HepG2 (cell line): Measurements from ENCODE around the gene HINT2. TPM values are rescaled to one million over a fixed set of nuclear protein-coding genes. Genes with fewer than 3 reads are reported as not detected.

Experiments used
- ATAC-seq: fragments of 200-7000 bp; cut with Tn5 transposase; 3 replicates; pipeline ENCODE4 v1.9.1; 2020; ENCODE audit warnings: mild to moderate bottlenecking, moderate library complexity
- BruUV-seq: library from RNA; stranded (reverse); fragments of 400-500 nt; replicated peaks from 2 replicates; lab custom pipeline; 2021; lab: Mats Ljungman, UMichigan
- CTCF ChIA-PET: fragments of 300-600 bp; formaldehyde crosslinking; extraction: SDS; loops from one replicate; lab custom pipeline; 2021; ENCODE audit warnings: low total read pairs, inconsistent platforms, low intra/inter-chr PET ratio; lab: Yijun Ruan, JAX
- POLR2A ChIA-PET: fragments of 350-600 bp; sonication (Branson Sonifier 250); formaldehyde crosslinking; loops from one replicate; lab custom pipeline; 2020; ENCODE audit warnings: antibody characterized with exemption, inconsistent platforms; lab: Yijun Ruan, JAX
- DNase-seq: peaks from one replicate; pipeline ENCODE4 v3.0.0-alpha.2; 2015; ENCODE audit warnings: low spot score
- FAIRE-seq: peaks from 3 replicates; lab custom pipeline; 2011; peaks lifted over from hg19 to GRCh38; lab: Jason Lieb, UNC
- H2AFZ ChIP-seq: one replicate; pipeline ENCODE4 v1.6.1; 2011; ENCODE audit warnings: low read length, inconsistent platforms
- H3K27ac ChIP-seq: fragments of 300-600 bp; 3 replicates; pipeline ENCODE4 v1.8.0; 2011; ENCODE audit warnings: mixed run types, mild to moderate bottlenecking, mixed read lengths, low read length, inconsistent platforms; ENCODE audit not compliant: insufficient read depth; ENCODE audit errors: extremely low read length
- H3K27me3 ChIP-seq, 2 experiments: fragments of 200-600 bp in 1 of 2; 2 replicates in 1 of 2; 3 replicates in 1 of 2; pipeline versions ENCODE4 v1.6.0 to v1.8.0; 2011; ENCODE audit warnings: low read length in 2 of 2, mild to moderate bottlenecking in 2 of 2, moderate library complexity in 2 of 2, inconsistent platforms in 1 of 2; ENCODE audit not compliant: insufficient read depth in 2 of 2, control insufficient read depth in 1 of 2
- H3K36me3 ChIP-seq, 2 experiments: fragments of 200-600 bp in 1 of 2; replicated peaks in 1 of 2; 2 replicates in 1 of 2; 3 replicates in 1 of 2; pipeline versions ENCODE4 v1.5.1 to v1.8.0; 2011; ENCODE audit warnings: low read length in 2 of 2, inconsistent platforms in 1 of 2; ENCODE audit not compliant: insufficient read depth in 2 of 2, control insufficient read depth in 1 of 2
- H3K4me1 ChIP-seq: 2 replicates; pipeline ENCODE4 v1.5.1; 2012; ENCODE audit warnings: low read length, inconsistent platforms; ENCODE audit not compliant: insufficient read depth
- H3K4me2 ChIP-seq: 2 replicates; pipeline ENCODE4 v1.6.0; 2011; ENCODE audit warnings: low read depth, low read length, inconsistent platforms
- H3K4me3 ChIP-seq, 3 experiments: fragments of 200-600 bp in 1 of 3; sonication (generic), shearing (Covaris generic) in 1 of 3; replicated peaks in 1 of 3; 2 replicates each; pipeline ENCODE4 v1.5.1; 2011 to 2016; ENCODE audit warnings: low read length in 3 of 3, inconsistent platforms in 2 of 3, low read depth in 2 of 3, mild to moderate bottlenecking in 2 of 3, control low read depth in 1 of 3, mixed read lengths in 1 of 3; ENCODE audit not compliant: insufficient read depth in 1 of 3
- H3K79me2 ChIP-seq: one replicate; pipeline ENCODE4 v1.6.1; 2011; ENCODE audit warnings: low read length, inconsistent platforms; ENCODE audit not compliant: insufficient read depth
- H3K9ac ChIP-seq: 2 replicates; pipeline ENCODE4 v1.6.0; 2011; ENCODE audit warnings: mild to moderate bottlenecking, low read depth, low read length, inconsistent platforms; ENCODE audit not compliant: insufficient read depth
- H3K9me3 ChIP-seq: 2 replicates; pipeline ENCODE4 v1.5.1; 2012; ENCODE audit warnings: mild to moderate bottlenecking, low read length
- H4K20me1 ChIP-seq: 2 replicates; pipeline ENCODE4 v1.6.0; 2011; ENCODE audit warnings: inconsistent platforms, mild to moderate bottlenecking, low read length, moderate library complexity; ENCODE audit not compliant: insufficient read depth
- EP300 ChIP-seq, 3 experiments: sonication (generic) in 1 of 3; formaldehyde crosslinking in 1 of 3; IDR thresholded peaks; 2 replicates each; pipeline versions ENCODE4 v1.5.1 to v1.6.1; 2011 to 2020; ENCODE audit warnings: low read depth in 2 of 3, low read length in 2 of 3, borderline replicate concordance in 1 of 3, improper control_type of control experiment in 1 of 3, mild to moderate bottlenecking in 1 of 3, missing genetic modification reagents in 1 of 3, moderate library complexity in 1 of 3
- FOXP4 ChIP-seq: sonication (generic); formaldehyde crosslinking; IDR thresholded peaks from 2 replicates; pipeline ENCODE4 v1.4.0; 2020; ENCODE audit warnings: missing genetic modification reagents
- HNF1A ChIP-seq, 2 experiments: sonication (generic) in 1 of 2; formaldehyde crosslinking in 1 of 2; IDR thresholded peaks; 2 replicates each; pipeline versions ENCODE4 v1.4.0 to v1.6.1; 2016 to 2020; ENCODE audit warnings: borderline replicate concordance in 1 of 2, low read depth in 1 of 2, mild to moderate bottlenecking in 1 of 2, missing genetic modification reagents in 1 of 2
- HOXA5 ChIP-seq: sonication (generic); formaldehyde crosslinking; IDR thresholded peaks from 2 replicates; pipeline ENCODE4 v1.4.0; 2020; ENCODE audit warnings: missing genetic modification reagents
- IRF1 ChIP-seq: sonication (generic); formaldehyde crosslinking; IDR thresholded peaks from 2 replicates; pipeline ENCODE4 v1.4.0; 2020; ENCODE audit warnings: low read depth, mild to moderate bottlenecking, missing genetic modification reagents
- KDM5A ChIP-seq: fragments of 200-600 bp; sonication (generic); IDR thresholded peaks from 2 replicates; pipeline ENCODE4 v1.7.0; 2018; ENCODE audit warnings: antibody characterized with exemption, mild to moderate bottlenecking, low read length, borderline replicate concordance
- MXI1 ChIP-seq: IDR thresholded peaks from 3 replicates; pipeline ENCODE4 v1.6.1; 2012; ENCODE audit warnings: low read depth, low read length, inconsistent platforms, borderline replicate concordance
- PCBP2 ChIP-seq: fragments of 200-400 bp; formaldehyde crosslinking; optimal IDR thresholded peaks from 2 replicates; pipeline ENCODE3; 2018; ENCODE audit warnings: low read length, low read depth; ENCODE audit not compliant: poor library complexity, severe bottlenecking
- PHF20 ChIP-seq: sonication (generic); formaldehyde crosslinking; IDR thresholded peaks from 2 replicates; pipeline ENCODE4 v1.5.0; 2020; ENCODE audit warnings: mild to moderate bottlenecking, missing genetic modification reagents
- RBM22 ChIP-seq: fragments of 200-400 bp; formaldehyde crosslinking; optimal IDR thresholded peaks from 2 replicates; pipeline ENCODE3; 2017; ENCODE audit warnings: mild to moderate bottlenecking, low read length, moderate library complexity
- SKI ChIP-seq: fragments of 450-650 bp; IDR thresholded peaks from one replicate; pipeline ENCODE4 v1.6.1; 2018; ENCODE audit warnings: mild to moderate bottlenecking; ENCODE audit not compliant: partially characterized antibody
- YEATS4 ChIP-seq: sonication (generic); formaldehyde crosslinking; IDR thresholded peaks from 2 replicates; pipeline ENCODE4 v1.4.0; 2020; ENCODE audit warnings: missing genetic modification reagents, borderline replicate concordance
- ZFYVE20 ChIP-seq: sonication (generic); formaldehyde crosslinking; IDR thresholded peaks from 2 replicates; pipeline ENCODE4 v1.8.0; 2023; ENCODE audit warnings: low read depth, mild to moderate bottlenecking, moderate library complexity, missing genetic modification reagents, borderline replicate concordance
- ZNF124 ChIP-seq: sonication (generic); formaldehyde crosslinking; IDR thresholded peaks from 2 replicates; pipeline ENCODE4 v1.4.0; 2020; ENCODE audit warnings: missing genetic modification reagents
- ZNF331 ChIP-seq: sonication (generic); formaldehyde crosslinking; IDR thresholded peaks from 2 replicates; pipeline ENCODE4 v1.4.0; 2020; ENCODE audit warnings: missing genetic modification reagents
- ZNF343 ChIP-seq: sonication (generic); formaldehyde crosslinking; IDR thresholded peaks from 2 replicates; pipeline ENCODE4 v1.4.0; 2020; ENCODE audit warnings: mild to moderate bottlenecking, missing genetic modification reagents
- ZNF605 ChIP-seq: sonication (generic); formaldehyde crosslinking; IDR thresholded peaks from 2 replicates; pipeline ENCODE4 v1.8.0; 2022; ENCODE audit warnings: mild to moderate bottlenecking, missing genetic modification reagents
- ZNF7 ChIP-seq: IDR thresholded peaks from 2 replicates; pipeline ENCODE4 v1.6.1; 2016; ENCODE audit warnings: missing biosample characterization, missing genetic modification reagents
- WGBS: methylation state at CpG from one replicate; pipeline ENCODE4 v1.1.6; 2017; ENCODE audit warnings: low lambda C conversion rate; 5-methylcytosine and 5-hydroxymethylcytosine counted together
- in situ Hi-C: cut with HindIII; loops from 2 replicates; pipeline ENCODE4 v1.10.0; 2017; ENCODE audit warnings: low pct_unique_long_range_greater_than_20kb; ENCODE audit not compliant: extremely low pct_ligation_motif_present
- intact Hi-C: fragments of 100-400 bp; cut with micrococcal nuclease; formaldehyde crosslinking; loops from one replicate; pipeline ENCODE4 v1.10.0; 2022; ENCODE audit not compliant: unreplicated experiment
- polyA plus RNA-seq, 8 experiments: library from polyadenylated mRNA; depleted of rRNA in 3 of 8; stranded (reverse) in 7 of 8; unstranded in 1 of 8; fragments of >200 nt; fragmentation: Illumina TruSeq in 4 of 8; extraction: Trizol in 4 of 8; gene quantifications; 2 replicates each; pipeline versions ENCODE4 v1.2.1 to v1.2.3, GENCODE V29; 2011 to 2016; ENCODE audit warnings: low read depth in 4 of 8, missing spikeins in 1 of 8, mixed read lengths in 1 of 8; ENCODE audit not compliant: insufficient read depth in 1 of 8
- total RNA-seq, 5 experiments: library from RNA; depleted of rRNA; stranded (reverse); fragments of >200 nt; fragmentation: Illumina TruSeq; extraction: Trizol; gene quantifications; 2 replicates each; pipeline ENCODE4 v1.2.3, GENCODE V29; 2016; ENCODE audit warnings: low read depth in 1 of 5

HINT2 gene
- total and polyA plus RNA-seq, 2 of the 13 experiments (the other 11 are each of a cell fraction or from before 2014, with no cell fraction given) = 37.9 to 56.2 TPM

- Histone ChIP-seq H3K4me1 (peaks cover 54% of the 10 kb centered on the region), H2AFZ (no peak overlapping the region), H3K4me2 (peak overlapping the region; percentile 47; the same call in 1 of the 2 replicates), H3K27ac (no peak overlapping the region), H3K27me3 (no peaks in the 10 kb centered on the region; a peak in 1 of 5 replicates), H3K4me3 (no peak overlapping the region; a peak in 1 of 6 replicates), H4K20me1 (no peaks in the 10 kb centered on the region), H3K9ac (no peak overlapping the region), H3K36me3 (no peaks in the 10 kb centered on the region), H3K79me2 (no peaks in the 10 kb centered on the region), H3K9me3 (no peaks in the 10 kb centered on the region)
- 70% methylated on average over 2 of the region's 3 CpGs for WGBS
- FAIRE-seq (no peak), ATAC-seq (peak; percentile 33), DNase-seq (no peak)
- BruUV-seq = no TSS peak
- CTCF ChIA-PET = no interaction called here
- in situ Hi-C loops = no loop called here
- POLR2A ChIA-PET = interaction anchor here (0.9 to 2.3 kb wide), 3 partner anchors 21 to 87 kb away, joined by 3 to 9 read pairs (median 4); partner anchors contain the start of genes GBA2, HINT2 and RGP1
- intact Hi-C loops = no loop called here
- TF ChIP-seq ZFYVE20 (no peak), ZNF343 (CRISPR knock-in tag) (no peak), PHF20 (CRISPR knock-in tag) (no peak), YEATS4 (CRISPR knock-in tag) (0 out of 2 replicates have a peak, but pooled peaks have one; percentile 16), ZNF331 (CRISPR knock-in tag) (no peak), ZNF124 (no peak), ZNF7 (CRISPR knock-in tag) (no peak), SKI (no peak), PCBP2 (no peak), MXI1 (no peak), EP300 (IDR thresholded peaks at IDR 0.05; ENCODE audit: low read depth in 2 of 2, low read length in 2 of 2) (no peak), EP300 (CRISPR knock-in tag; IDR thresholded peaks at IDR 0.05; ENCODE audit: borderline replicate concordance) (no peak), HNF1A (IDR thresholded peaks at IDR 0.05; ENCODE audit: low read depth) (no peak), HNF1A (CRISPR knock-in tag; IDR thresholded peaks at IDR 0.05; ENCODE audit: borderline replicate concordance) (0 out of 2 replicates have a peak, but pooled peaks have one; percentile 9), KDM5A (no peak), RBM22 (no peak), IRF1 (CRISPR knock-in tag) (no peak), HOXA5 (CRISPR knock-in tag) (no peak), FOXP4 (CRISPR knock-in tag) (no peak), ZNF605 (no peak; the same call in 1 of the 2 replicates)
These were observed 20.4 kb upstream of the HINT2 start for GRCh38 chr9:35835216-35835632.
